ENCODE data around the gene NMRAL1.

Gene NMRAL1

GRCh38 chr16:4474192-4474961, at the start of gene NMRAL1:
Gene NMRAL1, minus strand, starts transcription at chr16:4474625. Its CDS starts 493 bp downstream, at chr16:4474132.
- FAIRE-seq, result no peak

GRCh38 chr16:4523686-4524085, 49.3 kb upstream of the NMRAL1 start:
- FAIRE-seq, result no peak

- no peak for FAIRE-seq
Measured at GRCh38 chr16:4522051-4522581, 47.7 kb upstream of the NMRAL1 start.

GRCh38 chr16:4520913-4521312, 46.5 kb upstream of the NMRAL1 start:
- FAIRE-seq, result no peak

GRCh38 chr16:4519274-4520058, 45.0 kb upstream of the NMRAL1 start:
- FAIRE-seq, result no peak

- FAIRE-seq, result no peak
Measured at GRCh38 chr16:4517812-4518680, 43.6 kb upstream of the NMRAL1 start.

- FAIRE-seq, result no peak
Measured at GRCh38 chr16:4515611-4516233, 41.3 kb upstream of the NMRAL1 start.

- no peak for FAIRE-seq
Measured at GRCh38 chr16:4514606-4515005, 40.2 kb upstream of the NMRAL1 start.

- FAIRE-seq, result no peak
Measured at GRCh38 chr16:4513881-4514280, 39.5 kb upstream of the NMRAL1 start.

GRCh38 chr16:4513086-4513860, 38.8 kb upstream of the NMRAL1 start:
- FAIRE-seq, result no peak

- no peak for FAIRE-seq
Measured at GRCh38 chr16:4512473-4512872, 38.0 kb upstream of the NMRAL1 start.

GRCh38 chr16:4511441-4512082, 37.1 kb upstream of the NMRAL1 start:
- FAIRE-seq, result no peak

- no peak for FAIRE-seq
Measured at GRCh38 chr16:4510747-4511426, 36.5 kb upstream of the NMRAL1 start.

- FAIRE-seq, result no peak
Measured at GRCh38 chr16:4510131-4510530, 35.7 kb upstream of the NMRAL1 start.

GRCh38 chr16:4509420-4509819, 35.0 kb upstream of the NMRAL1 start:
- FAIRE-seq, result no peak

- FAIRE-seq, result no peak
Measured at GRCh38 chr16:4508806-4509205, 34.4 kb upstream of the NMRAL1 start.

- FAIRE-seq, result no peak
Measured at GRCh38 chr16:4507588-4508345, 33.3 kb upstream of the NMRAL1 start.

- peak; percentile 9 for FAIRE-seq
Measured at GRCh38 chr16:4506450-4506849, 32.0 kb upstream of the NMRAL1 start.

GRCh38 chr16:4505356-4506147, 31.1 kb upstream of the NMRAL1 start:
- FAIRE-seq, result no peak
